Gastrocnemius medialis (tissue), 4 donors: ENCODE measurements around the gene KLK2. TPM values are rescaled to one million over a fixed set of nuclear protein-coding genes. Genes with fewer than 3 reads are reported as not detected.

Source experiments
- ATAC-seq, 2 donors: fragments of 150-250 bp; one replicate each; pipeline ENCODE4 v1.9.1; 2016
- DNase-seq, 2 donors: peaks; one replicate each; pipeline ENCODE4 v3.0.0-alpha.2; 2019
- H3K27ac ChIP-seq, 4 donors: fragments of 200-600 bp; sonication (generic); 1 replicate in 1 of 4; 2 replicates in 3 of 4; pipeline ENCODE4 v1.5.1; 2016 to 2018; ENCODE audit warnings: mild to moderate bottlenecking in 2 of 4, moderate library complexity in 1 of 4
- H3K27me3 ChIP-seq, 3 donors: fragments of 200-600 bp; sonication (generic) in 2 of 3; 1 replicate in 1 of 3; 2 replicates in 2 of 3; pipeline versions ENCODE4 v1.5.1 to v1.6.0; 2016 to 2019; ENCODE audit warnings: mild to moderate bottlenecking in 1 of 3, moderate library complexity in 1 of 3
- H3K36me3 ChIP-seq, 2 donors: fragments of 200-600 bp; sonication (generic) in 1 of 2; one replicate each; pipeline ENCODE4 v1.5.1; 2017 to 2018
- H3K4me1 ChIP-seq, 2 donors: fragments of 200-600 bp; sonication (generic) in 1 of 2; one replicate each; pipeline ENCODE4 v1.5.1; 2016 to 2017; ENCODE audit warnings: mild to moderate bottlenecking in 2 of 2
- H3K4me3 ChIP-seq, 4 donors: fragments of 200-600 bp; sonication (generic) in 3 of 4; 1 replicate in 1 of 4; 2 replicates in 3 of 4; pipeline ENCODE4 v1.5.1; 2016 to 2019; ENCODE audit warnings: mild to moderate bottlenecking in 2 of 4
- H3K9me3 ChIP-seq, 3 donors: fragments of 200-600 bp; sonication (generic) in 2 of 3; 1 replicate in 1 of 3; 2 replicates in 2 of 3; pipeline ENCODE4 v1.5.1; 2016 to 2019
- CTCF ChIP-seq, 5 experiments: fragments of 450-650 bp in 3 of 5; fragments of 200-600 bp in 2 of 5; sonication (generic) in 2 of 5; IDR thresholded peaks in 4 of 5; conservative IDR thresholded peaks in 1 of 5; 1 replicate in 4 of 5; 2 replicates in 1 of 5; pipeline ENCODE4 v1.5.1; 2016 to 2019; ENCODE audit warnings: antibody characterized with exemption in 5 of 5, mild to moderate bottlenecking in 3 of 5, moderate library complexity in 3 of 5
- POLR2A ChIP-seq, 2 donors: fragments of 450-650 bp; IDR thresholded peaks; one replicate each; pipeline ENCODE4 v1.6.1; 2017; ENCODE audit warnings: antibody characterized with exemption in 2 of 2, mild to moderate bottlenecking in 2 of 2, moderate library complexity in 2 of 2
- in situ Hi-C, 4 donors: fragments of 200-750 bp; cut with MboI; loops; one replicate each; pipeline versions ENCODE4 v1.15.0 to v1.8.0; 2017; ENCODE audit warnings: low sequenced_read_pairs in 4 of 4
- intact Hi-C: fragments of 100-400 bp; cut with DNase I; formaldehyde crosslinking; loops from one replicate; pipeline ENCODE4 v1.15.1; 2023; ENCODE audit warnings: low total_unique reads
- total RNA-seq, 4 donors: library from RNA; depleted of rRNA; stranded (reverse); fragments of >200 nt; gene quantifications; one replicate each; pipeline versions ENCODE4 v1.1.0 to v1.2.3, GENCODE V29; 2016

The KLK2 gene
- total RNA-seq, 4 donors from 2014 or later: not detected

- TF ChIP-seq CTCF (IDR thresholded peaks at IDR 0.05 in 4 of 5, conservative IDR thresholded peaks at IDR 0.05 in 1 of 5) (no peak), POLR2A (IDR thresholded peaks at IDR 0.05) (no peak)
- H3K4me1 ChIP-seq: peaks cover 0 to 3% of the 10 kb centered on the region in 2 donors
- no peaks in the 10 kb centered on the region for H3K36me3 ChIP-seq
- in situ Hi-C loops: no loop called here
- no peaks in the 10 kb centered on the region for H3K9me3 ChIP-seq
- H3K27me3 ChIP-seq: peaks cover 9 to 31% (median 13%) of the 10 kb centered on the region in 3 donors
- intact Hi-C loops: no loop called here
- H3K4me3 ChIP-seq: no peak overlapping the region
- no peak for DNase-seq
- H3K27ac ChIP-seq: no peak overlapping the region
- no peak for ATAC-seq
Observed at GRCh38 chr19:50831026-50831396, 42.2 kb upstream of the KLK2 start.

GRCh38 chr19:50832666-50833065 is 40.6 kb upstream of the KLK2 start:
- ATAC-seq: no peak

GRCh38 chr19:50833117-50833801 is 40.0 kb upstream of the KLK2 start, which contains the start of gene KLK15:
Gene KLK15 (minus strand): TSS chr19:50833574. CDS start chr19:50831492, 2,082 bp downstream.
- H3K27me3 ChIP-seq: peaks cover 20 to 52% (median 21%) of the 10 kb centered on the region in 3 donors
- ATAC-seq (no peak), DNase-seq (no peak)
- no peaks in the 10 kb centered on the region for H3K36me3 ChIP-seq
- intact Hi-C loops: no loop called here
- in situ Hi-C loops: no loop called here
- H3K9me3 ChIP-seq: no peaks in the 10 kb centered on the region
- peaks cover 0 to 3% of the 10 kb centered on the region in 2 donors for H3K4me1 ChIP-seq
- no peak within 1 kb of the TSS for H3K27ac ChIP-seq
- no peak within 1 kb of the TSS for H3K4me3 ChIP-seq
- TF ChIP-seq CTCF (IDR thresholded peaks at IDR 0.05 in 4 of 5, conservative IDR thresholded peaks at IDR 0.05 in 1 of 5): no peak
- no peak for TF ChIP-seq POLR2A (IDR thresholded peaks at IDR 0.05)

More at GRCh38 chr19:50832666-50833065, 40.6 kb upstream of the KLK2 start:
- H3K27me3 ChIP-seq: peaks cover 20 to 47% (median 21%) of the 10 kb centered on the region in 3 donors
- H3K27ac ChIP-seq: no peak overlapping the region
- in situ Hi-C loops (no loop called here), intact Hi-C loops (no loop called here)
- no peaks in the 10 kb centered on the region for H3K9me3 ChIP-seq
- TF ChIP-seq POLR2A (IDR thresholded peaks at IDR 0.05) (no peak), CTCF (IDR thresholded peaks at IDR 0.05 in 4 of 5, conservative IDR thresholded peaks at IDR 0.05 in 1 of 5) (no peak)
- no peak for DNase-seq
- H3K36me3 ChIP-seq: no peaks in the 10 kb centered on the region
- H3K4me1 ChIP-seq: peaks cover 0 to 3% of the 10 kb centered on the region in 2 donors
- H3K4me3 ChIP-seq: no peak overlapping the region

- TF ChIP-seq CTCF (IDR thresholded peaks at IDR 0.05 in 4 of 5, conservative IDR thresholded peaks at IDR 0.05 in 1 of 5) (no peak), POLR2A (IDR thresholded peaks at IDR 0.05) (no peak)
- Histone ChIP-seq H3K4me1 (peaks cover 0 to 3% of the 10 kb centered on the region in 2 donors), H3K27ac (no peak overlapping the region), H3K9me3 (no peaks in the 10 kb centered on the region), H3K36me3 (no peaks in the 10 kb centered on the region), H3K27me3 (peaks cover 20 to 57% (median 21%) of the 10 kb centered on the region in 3 donors), H3K4me3 (no peak overlapping the region)
- in situ Hi-C loops: no loop called here
- intact Hi-C loops: no loop called here
- DNase-seq (no peak), ATAC-seq (no peak)
Observed at GRCh38 chr19:50833802-50834167, 39.5 kb upstream of the KLK2 start.
